DND-41 (cell line): Measurements from ENCODE around the gene GABRA5.

Experiments used
- ATAC-seq: fragments of 200-7000 bp; cut with Tn5 transposase; 3 replicates; pipeline ENCODE4 v1.9.1; 2021; ENCODE audit warnings: low read depth; ENCODE audit not compliant: insufficient read depth
- DNase-seq: peaks from one replicate; pipeline ENCODE4 v3.0.0-alpha.2; 2020
- H2AFZ ChIP-seq: 2 replicates; pipeline ENCODE4 v1.6.0; 2012; ENCODE audit warnings: low read depth, low read length
- H3K27ac ChIP-seq: 2 replicates; pipeline ENCODE4 v1.5.1; 2012; ENCODE audit warnings: low read length, inconsistent platforms
- H3K27me3 ChIP-seq: fragments of 200-600 bp; sonication (generic); 2 replicates; pipeline ENCODE4 v1.6.0; 2012; ENCODE audit warnings: low read length, mild to moderate bottlenecking, inconsistent platforms; ENCODE audit not compliant: insufficient read depth, poor library complexity
- H3K36me3 ChIP-seq: 2 replicates; pipeline ENCODE4 v1.5.1; 2012; ENCODE audit warnings: low read length, inconsistent platforms; ENCODE audit not compliant: insufficient read depth
- H3K4me1 ChIP-seq: 2 replicates; pipeline ENCODE4 v1.5.1; 2012; ENCODE audit warnings: mild to moderate bottlenecking, low read length; ENCODE audit not compliant: insufficient read depth
- H3K4me2 ChIP-seq: 2 replicates; pipeline ENCODE4 v1.6.0; 2012; ENCODE audit warnings: mild to moderate bottlenecking, moderate library complexity, low read length, inconsistent platforms; ENCODE audit not compliant: insufficient read depth
- H3K4me3 ChIP-seq, 2 experiments: fragments of 200-600 bp in 1 of 2; shearing (Covaris generic) in 1 of 2; 2 replicates each; pipeline ENCODE4 v1.5.1; 2012 to 2016; ENCODE audit warnings: inconsistent platforms in 2 of 2, low read length in 2 of 2, mild to moderate bottlenecking in 2 of 2, low read depth in 1 of 2, moderate library complexity in 1 of 2
- H3K79me2 ChIP-seq: 2 replicates; pipeline ENCODE4 v1.6.0; 2012; ENCODE audit warnings: low read length, inconsistent platforms; ENCODE audit not compliant: insufficient read depth
- H3K9ac ChIP-seq: 2 replicates; pipeline ENCODE4 v1.6.0; 2012; ENCODE audit warnings: low read depth, mild to moderate bottlenecking, inconsistent platforms, low read length, moderate library complexity
- H3K9me3 ChIP-seq: 2 replicates; pipeline ENCODE4 v1.5.1; 2012; ENCODE audit warnings: low read length, moderate library complexity, mild to moderate bottlenecking, inconsistent platforms; ENCODE audit not compliant: insufficient read depth, severe bottlenecking
- H4K20me1 ChIP-seq: 2 replicates; pipeline ENCODE4 v1.6.0; 2012; ENCODE audit warnings: low read length; ENCODE audit not compliant: insufficient read depth
- EZH2 ChIP-seq: IDR thresholded peaks from 3 replicates; pipeline ENCODE4 v1.6.1; 2012; ENCODE audit warnings: borderline replicate concordance, low read depth, mild to moderate bottlenecking, moderate library complexity, low read length, inconsistent platforms; ENCODE audit not compliant: severe bottlenecking
- TF ChIP-seq, protein P1 (sequence below): IDR thresholded peaks from 2 replicates; pipeline ENCODE4 v1.5.1; 2012; ENCODE audit warnings: borderline replicate concordance, low read length, moderate library complexity, mild to moderate bottlenecking; ENCODE audit not compliant: poor library complexity, severe bottlenecking; ENCODE audit errors: extremely low read depth

GABRA5 gene

GRCh38 chr15:26879706-26880105, 12.8 kb downstream of the GABRA5 start:
- Histone ChIP-seq H3K27ac (no peak overlapping the region), H3K9me3 (no peaks in the 10 kb centered on the region), H3K9ac (no peak overlapping the region), H4K20me1 (no peaks in the 10 kb centered on the region), H3K36me3 (no peaks in the 10 kb centered on the region), H3K27me3 (no peaks in the 10 kb centered on the region), H3K79me2 (no peaks in the 10 kb centered on the region), H3K4me3 (no peak overlapping the region), H2AFZ (no peak overlapping the region), H3K4me2 (no peak overlapping the region), H3K4me1 (no peaks in the 10 kb centered on the region)
- TF ChIP-seq EZH2, result no peak
- TF ChIP-seq, protein P1, sequence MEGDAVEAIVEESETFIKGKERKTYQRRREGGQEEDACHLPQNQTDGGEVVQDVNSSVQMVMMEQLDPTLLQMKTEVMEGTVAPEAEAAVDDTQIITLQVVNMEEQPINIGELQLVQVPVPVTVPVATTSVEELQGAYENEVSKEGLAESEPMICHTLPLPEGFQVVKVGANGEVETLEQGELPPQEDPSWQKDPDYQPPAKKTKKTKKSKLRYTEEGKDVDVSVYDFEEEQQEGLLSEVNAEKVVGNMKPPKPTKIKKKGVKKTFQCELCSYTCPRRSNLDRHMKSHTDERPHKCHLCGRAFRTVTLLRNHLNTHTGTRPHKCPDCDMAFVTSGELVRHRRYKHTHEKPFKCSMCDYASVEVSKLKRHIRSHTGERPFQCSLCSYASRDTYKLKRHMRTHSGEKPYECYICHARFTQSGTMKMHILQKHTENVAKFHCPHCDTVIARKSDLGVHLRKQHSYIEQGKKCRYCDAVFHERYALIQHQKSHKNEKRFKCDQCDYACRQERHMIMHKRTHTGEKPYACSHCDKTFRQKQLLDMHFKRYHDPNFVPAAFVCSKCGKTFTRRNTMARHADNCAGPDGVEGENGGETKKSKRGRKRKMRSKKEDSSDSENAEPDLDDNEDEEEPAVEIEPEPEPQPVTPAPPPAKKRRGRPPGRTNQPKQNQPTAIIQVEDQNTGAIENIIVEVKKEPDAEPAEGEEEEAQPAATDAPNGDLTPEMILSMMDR, result no peak
- DNase-seq (no peak), ATAC-seq (no peak)

DNA sequence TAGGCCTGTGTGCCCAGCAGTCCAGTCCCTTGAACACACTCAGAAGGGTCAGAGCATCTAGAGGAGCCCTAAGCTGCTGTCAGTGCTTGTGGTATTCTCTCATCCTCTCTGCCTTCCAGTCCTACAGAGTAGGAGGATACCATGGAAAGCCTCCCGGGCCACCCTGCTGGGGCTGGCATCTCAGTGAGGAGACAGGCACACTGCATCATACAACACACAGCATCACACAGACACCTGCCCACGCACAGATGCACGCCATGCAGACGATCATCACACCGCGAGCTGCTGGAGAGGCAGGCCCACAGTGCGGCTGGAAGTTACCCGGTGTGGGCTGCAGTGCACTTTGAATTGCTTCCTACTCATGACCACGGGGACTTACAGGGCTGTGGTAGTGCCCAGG, 15.2 kb downstream of the GABRA5 start:
- Histone ChIP-seq H3K9me3 (no peaks in the 10 kb centered on the region), H3K36me3 (no peaks in the 10 kb centered on the region), H3K4me3 (no peak overlapping the region), H3K4me2 (no peak overlapping the region), H3K27me3 (no peaks in the 10 kb centered on the region), H4K20me1 (no peaks in the 10 kb centered on the region), H3K9ac (no peak overlapping the region), H3K27ac (no peak overlapping the region), H3K4me1 (no peaks in the 10 kb centered on the region), H3K79me2 (no peaks in the 10 kb centered on the region), H2AFZ (no peak overlapping the region)
- no peak for ATAC-seq
- TF ChIP-seq, protein P1, result no peak
- no peak for TF ChIP-seq EZH2
- DNase-seq, result no peak

DNA sequence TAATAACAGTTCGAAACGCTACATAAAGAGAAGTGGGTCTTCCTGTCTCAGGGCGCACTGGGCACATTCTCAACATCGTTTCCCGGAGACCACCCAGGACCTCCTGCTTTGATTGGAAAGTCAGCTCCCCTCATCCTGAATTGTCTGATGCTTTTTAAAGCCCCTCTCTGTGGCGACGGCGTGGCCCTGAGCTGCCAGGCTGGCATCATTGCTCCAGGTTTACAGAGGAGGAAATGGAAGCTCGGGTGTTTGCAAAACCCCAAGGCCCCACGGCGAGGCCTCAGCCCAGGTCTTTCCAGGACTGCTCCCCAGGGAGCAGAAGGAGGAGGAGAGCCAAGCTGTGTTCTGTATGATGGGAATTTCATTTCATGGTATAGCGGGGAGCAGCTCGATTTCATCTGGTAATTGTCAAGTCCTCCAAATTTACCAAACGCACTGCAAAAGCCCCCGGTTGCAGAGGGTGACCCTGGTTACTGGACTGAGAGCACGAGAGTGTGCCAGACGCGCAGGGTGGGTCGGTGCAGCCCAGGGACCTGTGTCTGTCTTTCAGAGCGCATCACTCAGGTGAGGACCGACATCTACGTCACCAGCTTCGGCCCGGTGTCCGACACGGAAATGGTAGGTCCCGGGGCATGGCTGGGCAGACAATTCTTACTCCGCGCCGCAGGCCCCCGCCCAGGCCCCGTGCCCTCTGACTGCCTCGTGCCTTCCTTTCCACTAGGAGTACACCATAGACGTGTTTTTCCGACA, 15.9 kb downstream of the GABRA5 start:
- Histone ChIP-seq H2AFZ (no peak overlapping the region), H3K79me2 (no peaks in the 10 kb centered on the region), H3K27me3 (no peaks in the 10 kb centered on the region), H3K9me3 (no peaks in the 10 kb centered on the region), H3K36me3 (no peaks in the 10 kb centered on the region), H3K4me2 (no peak overlapping the region), H3K4me1 (no peaks in the 10 kb centered on the region), H3K9ac (no peak overlapping the region), H3K4me3 (no peak overlapping the region), H3K27ac (no peak overlapping the region), H4K20me1 (no peaks in the 10 kb centered on the region)
- TF ChIP-seq EZH2, result no peak
- TF ChIP-seq, protein P1, result no peak
- no peak for DNase-seq
- ATAC-seq, result no peak

DNA sequence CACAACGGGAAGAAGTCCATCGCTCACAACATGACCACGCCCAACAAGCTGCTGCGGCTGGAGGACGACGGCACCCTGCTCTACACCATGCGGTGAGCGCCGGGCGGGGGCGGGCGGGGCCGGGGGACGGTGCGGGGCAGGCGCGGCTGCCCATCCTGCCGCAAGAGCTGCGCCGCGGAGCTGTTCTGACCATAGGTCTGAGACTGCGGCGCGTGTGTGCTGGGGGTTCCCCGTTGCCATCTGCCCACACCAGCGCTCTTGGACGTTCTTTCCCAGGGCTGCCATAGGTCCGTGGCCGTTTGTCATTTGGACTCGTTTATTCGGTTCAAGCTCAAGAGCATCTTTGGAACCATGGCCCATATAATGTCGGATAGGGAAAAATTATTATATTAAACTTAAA, 16.6 kb downstream of the GABRA5 start:
- no peak for ATAC-seq
- H3K4me3 ChIP-seq, result no peak overlapping the region
- no peaks in the 10 kb centered on the region for H3K27me3 ChIP-seq
- DNase-seq, result no peak
- H3K4me2 ChIP-seq, result no peak overlapping the region
- H3K79me2 ChIP-seq, result no peaks in the 10 kb centered on the region
- no peaks in the 10 kb centered on the region for H4K20me1 ChIP-seq
- no peak overlapping the region for H3K27ac ChIP-seq
- no peak overlapping the region for H2AFZ ChIP-seq
- H3K9me3 ChIP-seq, result no peaks in the 10 kb centered on the region
- H3K36me3 ChIP-seq, result no peaks in the 10 kb centered on the region
- no peak overlapping the region for H3K9ac ChIP-seq
- no peaks in the 10 kb centered on the region for H3K4me1 ChIP-seq
- TF ChIP-seq EZH2, result no peak
- TF ChIP-seq, protein P1, result no peak
